ENCODE measurements around the gene OR52H1.

OR52H1 gene

GRCh38 chr11:5531053-5531831 is 17.1 kb downstream of the OR52H1 start:
- no peak for DNase-seq

GRCh38 chr11:5528495-5528894 is 19.8 kb downstream of the OR52H1 start:
- no peak for DNase-seq

- DNase-seq: no peak
Measured at GRCh38 chr11:5527716-5528115, 20.6 kb downstream of the OR52H1 start.

GRCh38 chr11:5524756-5525155 is 23.6 kb downstream of the OR52H1 start:
- DNase-seq: no peak

GRCh38 chr11:5522308-5522707 is 26.0 kb downstream of the OR52H1 start:
- no peak for DNase-seq

GRCh38 chr11:5521540-5521939 is 26.8 kb downstream of the OR52H1 start:
- DNase-seq: no peak

- no peak for DNase-seq
Measured at GRCh38 chr11:5516599-5516998, 31.7 kb downstream of the OR52H1 start, which contains the start of gene UBQLNL. TSS of gene UBQLNL (minus strand) at chr11:5516699. CDS start at chr11:5516441, 258 bp downstream.

GRCh38 chr11:5514841-5515240 is 33.5 kb downstream of the OR52H1 start:
- DNase-seq: no peak

GRCh38 chr11:5509803-5510202 is 38.5 kb downstream of the OR52H1 start, which contains the start of gene UBQLN3:
TSS of gene UBQLN3 (minus strand) at chr11:5509957. CDS start at chr11:5509558, 399 bp downstream.
- DNase-seq: no peak

GRCh38 chr11:5508605-5509004 is 39.7 kb downstream of the OR52H1 start:
- DNase-seq: no peak

GRCh38 chr11:5507933-5508305 is 40.4 kb downstream of the OR52H1 start:
- DNase-seq: no peak

GRCh38 chr11:5507177-5507932 is 41.0 kb downstream of the OR52H1 start:
- DNase-seq: no peak

- DNase-seq: no peak
Measured at GRCh38 chr11:5505363-5506048, 42.8 kb downstream of the OR52H1 start.

- no peak for DNase-seq
Measured at GRCh38 chr11:5504403-5504921, 43.9 kb downstream of the OR52H1 start.

- DNase-seq: no peak
Measured at GRCh38 chr11:5500393-5500801, 47.9 kb downstream of the OR52H1 start.

GRCh38 chr11:5499671-5500070 is 48.7 kb downstream of the OR52H1 start:
- no peak for DNase-seq

Data from activated CD4-positive, alpha-beta T cell treated with anti-CD3 and anti-CD28 coated beads, Interleukin-2, Interleukin-6, amounts not matched to agents 100 ng/mL and 50 ng/mL, durations not matched to agents 16 hours and 8 hours (primary cell).